Measurements from ENCODE around the gene NCOR2. TPM values are rescaled to one million over a fixed set of nuclear protein-coding genes. Genes with fewer than 3 reads are reported as not detected.

Gene NCOR2
- total RNA-seq, 4 donors from 2014 or later, result 111 to 264 (median 187) TPM

GRCh38 chr12:124525927-124526692 is 41.3 kb downstream of the NCOR2 start:
- H3K9me3 ChIP-seq, result no peaks in the 10 kb centered on the region
- no peak overlapping the region for H3K27ac ChIP-seq
- H3K4me3 ChIP-seq, result no peak overlapping the region
- TF ChIP-seq POLR2A (IDR thresholded peaks at IDR 0.05) (no peak), POLR2AphosphoS5 (IDR thresholded peaks at IDR 0.05) (no peak), EP300 (IDR thresholded peaks at IDR 0.05) (no peak), CTCF (IDR thresholded peaks at IDR 0.05) (no peak)
- no peaks in the 10 kb centered on the region for H3K36me3 ChIP-seq
- 65% methylated on average over 2 of the region's 13 CpGs for WGBS
- DNase-seq (ENCODE audit: low spot score in 2 of 2), result no peak
- no peaks in the 10 kb centered on the region for H3K27me3 ChIP-seq
- peaks cover 68% of the 10 kb centered on the region for H3K4me1 ChIP-seq

GRCh38 chr12:124525455-124525854 is 42.0 kb downstream of the NCOR2 start:
- WGBS, result 37% methylated on average over 6 of the region's 14 CpGs

GRCh38 chr12:124524231-124524925 is 43.0 kb downstream of the NCOR2 start:
- DNase-seq (ENCODE audit: low spot score in 2 of 2), result peak in 1 of 2 donors; percentile 72
- H3K4me3 ChIP-seq, result no peak overlapping the region
- H3K4me1 ChIP-seq, result peaks cover 84% of the 10 kb centered on the region
- no peaks in the 10 kb centered on the region for H3K9me3 ChIP-seq
- H3K27ac ChIP-seq, result peak overlapping the region; percentile 75
- TF ChIP-seq CTCF (IDR thresholded peaks at IDR 0.05), result no peak
- no peak for TF ChIP-seq POLR2AphosphoS5 (IDR thresholded peaks at IDR 0.05)
- TF ChIP-seq POLR2A (IDR thresholded peaks at IDR 0.05), result no peak
- no peak for TF ChIP-seq EP300 (IDR thresholded peaks at IDR 0.05)
- no peaks in the 10 kb centered on the region for H3K36me3 ChIP-seq
- 54% methylated on average over 12 of the region's 13 CpGs for WGBS
- H3K27me3 ChIP-seq, result no peaks in the 10 kb centered on the region

More at GRCh38 chr12:124525455-124525854, 42.0 kb downstream of the NCOR2 start:
- TF ChIP-seq EP300 (IDR thresholded peaks at IDR 0.05), result no peak
- no peak for TF ChIP-seq CTCF (IDR thresholded peaks at IDR 0.05)
- TF ChIP-seq POLR2AphosphoS5 (IDR thresholded peaks at IDR 0.05), result no peak
- no peak for TF ChIP-seq POLR2A (IDR thresholded peaks at IDR 0.05)
- peak in 1 of 2 donors; percentile 66 for DNase-seq (ENCODE audit: low spot score in 2 of 2)
- H3K4me3 ChIP-seq, result no peak overlapping the region
- H3K9me3 ChIP-seq, result no peaks in the 10 kb centered on the region
- H3K4me1 ChIP-seq, result peaks cover 73% of the 10 kb centered on the region
- no peak overlapping the region for H3K27ac ChIP-seq
- H3K36me3 ChIP-seq, result no peaks in the 10 kb centered on the region
- no peaks in the 10 kb centered on the region for H3K27me3 ChIP-seq

- peaks cover 88% of the 10 kb centered on the region for H3K4me1 ChIP-seq
- no peaks in the 10 kb centered on the region for H3K36me3 ChIP-seq
- no peaks in the 10 kb centered on the region for H3K9me3 ChIP-seq
- H3K27ac ChIP-seq, result peak overlapping the region; percentile 75
- peak in 1 of 2 donors; percentile 71 for DNase-seq (ENCODE audit: low spot score in 2 of 2)
- H3K27me3 ChIP-seq, result no peaks in the 10 kb centered on the region
- H3K4me3 ChIP-seq, result no peak overlapping the region
- TF ChIP-seq EP300 (IDR thresholded peaks at IDR 0.05), result no peak
- no peak for TF ChIP-seq POLR2A (IDR thresholded peaks at IDR 0.05)
- no peak for TF ChIP-seq CTCF (IDR thresholded peaks at IDR 0.05)
- TF ChIP-seq POLR2AphosphoS5 (IDR thresholded peaks at IDR 0.05), result no peak
- WGBS, result 30% methylated on average over 8 of the region's 12 CpGs
These were observed 44.3 kb downstream of the NCOR2 start for GRCh38 chr12:124523071-124523470.

GRCh38 chr12:124520907-124521306 is 46.5 kb downstream of the NCOR2 start:
- Histone ChIP-seq H3K9me3 (no peaks in the 10 kb centered on the region), H3K36me3 (no peaks in the 10 kb centered on the region), H3K4me3 (no peak overlapping the region), H3K27ac (peak overlapping the region; percentile 95), H3K4me1 (peaks cover 94% of the 10 kb centered on the region), H3K27me3 (no peaks in the 10 kb centered on the region)
- WGBS, result 48% methylated on average over 10 of the region's 10 CpGs
- peak in 1 of 2 donors; percentile 62 for DNase-seq (ENCODE audit: low spot score in 2 of 2)
- TF ChIP-seq EP300 (IDR thresholded peaks at IDR 0.05) (no peak), POLR2A (IDR thresholded peaks at IDR 0.05) (no peak), POLR2AphosphoS5 (IDR thresholded peaks at IDR 0.05) (no peak), CTCF (IDR thresholded peaks at IDR 0.05) (no peak)

Data from suprapubic skin (tissue), 4 donors.